8988T (cell line): ENCODE results near the gene NCOR2.

ENCODE experiments used
- DNase-seq: peaks from one replicate; pipeline ENCODE4 v3.0.0; 2011

NCOR2 gene

GRCh38 chr12:124566997-124567672 is at the start of gene NCOR2:
TSS of gene NCOR2 (minus strand) at chr12:124567612. CDS start at chr12:124495251, 72,361 bp downstream.
- DNase-seq: peak; percentile 78

- DNase-seq: no peak
These were observed 49.2 kb upstream of the NCOR2 start for GRCh38 chr12:124616394-124617221.

- no peak for DNase-seq
These were observed 47.3 kb upstream of the NCOR2 start for GRCh38 chr12:124614512-124615292.

GRCh38 chr12:124613151-124613585 is 45.8 kb upstream of the NCOR2 start:
- no peak for DNase-seq

- no peak for DNase-seq
These were observed 44.9 kb upstream of the NCOR2 start for GRCh38 chr12:124612410-124612680.

- DNase-seq: no peak
These were observed 44.4 kb upstream of the NCOR2 start for GRCh38 chr12:124611559-124612409.

GRCh38 chr12:124610629-124611558 is 43.5 kb upstream of the NCOR2 start:
- DNase-seq: no peak

GRCh38 chr12:124610021-124610612 is 42.7 kb upstream of the NCOR2 start:
- no peak for DNase-seq

- peak; percentile 49 for DNase-seq
These were observed 41.9 kb upstream of the NCOR2 start for GRCh38 chr12:124609041-124609989.

- DNase-seq: no peak
These were observed 41.0 kb upstream of the NCOR2 start for GRCh38 chr12:124608450-124608870.

GRCh38 chr12:124607681-124608425 is 40.4 kb upstream of the NCOR2 start:
- DNase-seq: no peak

- DNase-seq: no peak
These were observed 38.7 kb upstream of the NCOR2 start for GRCh38 chr12:124605883-124606774.

- no peak for DNase-seq
These were observed 37.9 kb upstream of the NCOR2 start for GRCh38 chr12:124605150-124605882.

GRCh38 chr12:124604264-124604680 is 36.9 kb upstream of the NCOR2 start:
- DNase-seq: no peak

- DNase-seq: no peak
These were observed 36.4 kb upstream of the NCOR2 start for GRCh38 chr12:124603831-124604251.

GRCh38 chr12:124603100-124603541 is 35.7 kb upstream of the NCOR2 start:
- DNase-seq: no peak

- no peak for DNase-seq
These were observed 34.3 kb upstream of the NCOR2 start for GRCh38 chr12:124601706-124602105.
